HG03460 (cell line): ENCODE data around the gene METAP1D.

Source experiments
- ATAC-seq: cut with Tn5 transposase; IDR thresholded peaks from one replicate; pipeline ENCODE4 v1.9.1; 2021; ENCODE audit not compliant: unreplicated experiment

The METAP1D gene

GRCh38 chr2:172090044-172090961, 90.5 kb downstream of the METAP1D start:
- ATAC-seq = no peak

GRCh38 chr2:172091000-172091641, 91.4 kb downstream of the METAP1D start:
- no peak for ATAC-seq

- ATAC-seq = no peak
These were observed 92.2 kb downstream of the METAP1D start for GRCh38 chr2:172091761-172092566.

GRCh38 chr2:172092716-172093415, 93.1 kb downstream of the METAP1D start:
- no peak for ATAC-seq

- ATAC-seq = no peak
These were observed 93.9 kb downstream of the METAP1D start for GRCh38 chr2:172093416-172094293.

GRCh38 chr2:172094294-172095145, 94.8 kb downstream of the METAP1D start:
- no peak for ATAC-seq

GRCh38 chr2:172095146-172095904, 95.6 kb downstream of the METAP1D start:
- ATAC-seq = no peak

GRCh38 chr2:172095905-172096625, 96.3 kb downstream of the METAP1D start:
- ATAC-seq = no peak

GRCh38 chr2:172096626-172097547, 97.1 kb downstream of the METAP1D start:
- ATAC-seq = no peak

GRCh38 chr2:172097557-172098131, 97.9 kb downstream of the METAP1D start:
- ATAC-seq = no peak

GRCh38 chr2:172098287-172098649, 98.5 kb downstream of the METAP1D start:
- no peak for ATAC-seq

- ATAC-seq = no peak
These were observed 99.1 kb downstream of the METAP1D start for GRCh38 chr2:172098650-172099471.

- ATAC-seq = no peak
These were observed 99.8 kb downstream of the METAP1D start for GRCh38 chr2:172099472-172100079.

- no peak for ATAC-seq
These were observed 100.6 kb downstream of the METAP1D start for GRCh38 chr2:172100080-172100934.
